ENCODE data around the gene AGR2. TPM values are rescaled to one million over a fixed set of nuclear protein-coding genes. Genes with fewer than 3 reads are reported as not detected.

The AGR2 gene
- total and polyA plus RNA-seq, 2 of the 4 experiments (the other 2 are of a cell fraction), result not detected

DNA sequence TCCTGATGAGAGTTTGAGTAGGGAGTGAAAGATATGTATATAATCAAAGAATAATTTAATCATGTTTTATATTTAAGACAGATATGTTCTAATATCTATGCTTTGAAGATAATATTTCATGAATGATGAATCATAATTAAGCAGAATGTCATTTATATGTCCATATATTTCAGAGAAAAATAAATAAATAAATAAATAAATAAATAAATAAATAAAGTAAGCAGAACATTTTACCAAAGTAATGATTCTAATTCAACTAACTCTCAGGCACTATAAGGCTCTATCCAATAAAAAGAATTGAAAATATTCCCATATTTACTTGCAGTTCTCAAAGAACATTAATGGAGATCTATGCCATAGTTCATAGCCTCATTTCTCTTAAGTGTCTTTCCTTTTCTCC, 40.9 kb upstream of the AGR2 start:
- H3K14ac ChIP-seq (replicated peaks; ENCODE audit: low read depth, low read length), result no peak overlapping the region
- H2BK15ac ChIP-seq (ENCODE audit: low read depth, low read length), result no peak overlapping the region
- H3K4ac ChIP-seq (ENCODE audit: low read depth, low read length), result no peak overlapping the region
- no peaks in the 10 kb centered on the region for H4K20me1 ChIP-seq (ENCODE audit: insufficient read depth, low read length)
- no peaks in the 10 kb centered on the region for H3K9me1 ChIP-seq (ENCODE audit: insufficient read depth, low read length)
- H2BK5ac ChIP-seq (ENCODE audit: low read depth, low read length, poor library complexity, severe bottlenecking), result no peak overlapping the region
- no peak overlapping the region for H4K91ac ChIP-seq (ENCODE audit: insufficient read depth, low read depth, low read length)
- H3K27ac ChIP-seq (ENCODE audit: insufficient read depth, low read length), result no peak overlapping the region
- H2AK9ac ChIP-seq (replicated peaks; ENCODE audit: low read depth, low read length, poor library complexity), result no peak overlapping the region
- H3K56ac ChIP-seq (ENCODE audit: extremely low read depth, insufficient read depth, low read length), result no peak overlapping the region
- DNase-seq, result no peak
- H3K4me2 ChIP-seq (ENCODE audit: low read depth, low read length), result no peak overlapping the region
- H3K36me3 ChIP-seq (ENCODE audit: control insufficient read depth, insufficient read depth, low read length), result no peaks in the 10 kb centered on the region
- ChIA-PET CTCF (no interaction called here), POLR2A (ENCODE audit: unreplicated experiment) (no interaction called here)
- H4K8ac ChIP-seq (ENCODE audit: low read depth in 2 of 2, low read length in 2 of 2), result no peak overlapping the region
- no TSS peak for BruUV-seq (replicated peaks)
- H4K5ac ChIP-seq (ENCODE audit: low read depth, low read length), result no peak overlapping the region
- dilution Hi-C loops (cut with HindIII; ENCODE audit: low sequenced_read_pairs, unreplicated experiment), result no loop called here
- no peak overlapping the region for H3K18ac ChIP-seq (ENCODE audit: low read depth, low read length)
- no peaks in the 10 kb centered on the region; the same call in 1 of the 2 replicates for H3K27me3 ChIP-seq (ENCODE audit: control insufficient read depth, insufficient read depth, low read length)
- no peak overlapping the region for H3K9ac ChIP-seq (ENCODE audit: low read depth, low read length)
- H2BK120ac ChIP-seq (ENCODE audit: low read depth, low read length), result no peak overlapping the region
- peaks cover 6% of the 10 kb centered on the region for H3K4me1 ChIP-seq (ENCODE audit: control insufficient read depth, insufficient read depth, low read length)
- no peaks in the 10 kb centered on the region for H3K79me1 ChIP-seq (ENCODE audit: low read depth in 1 of 2, low read length in 2 of 2)
- no peaks in the 10 kb centered on the region for H3K9me3 ChIP-seq (ENCODE audit: control insufficient read depth, insufficient read depth, low read length)
- no peak overlapping the region for H2BK20ac ChIP-seq (ENCODE audit: low read depth, low read length)
- H3K23ac ChIP-seq (ENCODE audit: low read depth, low read length), result no peak overlapping the region
- in situ Hi-C loops (cut with MboI; ENCODE audit: low sequenced_read_pairs), result no loop called here
- intact Hi-C loops (cut with micrococcal nuclease), result no loop called here
- no peak overlapping the region for H2AFZ ChIP-seq (replicated peaks; ENCODE audit: low read length, poor library complexity)
- H2AK5ac ChIP-seq (ENCODE audit: low read depth, low read length), result no peak overlapping the region
- no peak overlapping the region for H3K4me3 ChIP-seq (ENCODE audit: insufficient read depth, low read depth, low read length)
- ATAC-seq (ENCODE audit: low read depth), result no peak
- TF ChIP-seq, protein P1, sequence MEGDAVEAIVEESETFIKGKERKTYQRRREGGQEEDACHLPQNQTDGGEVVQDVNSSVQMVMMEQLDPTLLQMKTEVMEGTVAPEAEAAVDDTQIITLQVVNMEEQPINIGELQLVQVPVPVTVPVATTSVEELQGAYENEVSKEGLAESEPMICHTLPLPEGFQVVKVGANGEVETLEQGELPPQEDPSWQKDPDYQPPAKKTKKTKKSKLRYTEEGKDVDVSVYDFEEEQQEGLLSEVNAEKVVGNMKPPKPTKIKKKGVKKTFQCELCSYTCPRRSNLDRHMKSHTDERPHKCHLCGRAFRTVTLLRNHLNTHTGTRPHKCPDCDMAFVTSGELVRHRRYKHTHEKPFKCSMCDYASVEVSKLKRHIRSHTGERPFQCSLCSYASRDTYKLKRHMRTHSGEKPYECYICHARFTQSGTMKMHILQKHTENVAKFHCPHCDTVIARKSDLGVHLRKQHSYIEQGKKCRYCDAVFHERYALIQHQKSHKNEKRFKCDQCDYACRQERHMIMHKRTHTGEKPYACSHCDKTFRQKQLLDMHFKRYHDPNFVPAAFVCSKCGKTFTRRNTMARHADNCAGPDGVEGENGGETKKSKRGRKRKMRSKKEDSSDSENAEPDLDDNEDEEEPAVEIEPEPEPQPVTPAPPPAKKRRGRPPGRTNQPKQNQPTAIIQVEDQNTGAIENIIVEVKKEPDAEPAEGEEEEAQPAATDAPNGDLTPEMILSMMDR (conservative IDR thresholded peaks at IDR 0.05; ENCODE audit: low read depth, low read length), result no peak
- TF ChIP-seq MXI1 (IDR thresholded peaks at IDR 0.05; ENCODE audit: borderline replicate concordance, low read depth, low read length) (no peak), NFE2L2 (IDR thresholded peaks at IDR 0.05; ENCODE audit: low read depth, low read length) (no peak), RCOR1 (IDR thresholded peaks at IDR 0.05; ENCODE audit: insufficient replicate concordance, low read length) (no peak), MAFK (IDR thresholded peaks at IDR 0.05; ENCODE audit: low read depth, low read length) (no peak), SMC3 (IDR thresholded peaks at IDR 0.05; ENCODE audit: low read depth, low read length) (no peak), CEBPB (IDR thresholded peaks at IDR 0.05; ENCODE audit: low read depth, low read length) (no peak), MAZ (IDR thresholded peaks at IDR 0.05; ENCODE audit: borderline replicate concordance, low read depth, low read length) (no peak), BHLHE40 (IDR thresholded peaks at IDR 0.05; ENCODE audit: low read depth, low read length) (no peak), RFX5 (IDR thresholded peaks at IDR 0.05; ENCODE audit: low read depth, low read length) (no peak), POLR2A (IDR thresholded peaks at IDR 0.05; ENCODE audit: low read depth, low read length) (no peak), CHD1 (IDR thresholded peaks at IDR 0.05; ENCODE audit: low read depth, low read length) (no peak), FOS (IDR thresholded peaks at IDR 0.05; ENCODE audit: low read depth, low read length) (no peak), RAD21 (IDR thresholded peaks at IDR 0.05; ENCODE audit: low read length) (no peak)
- TF ChIP-seq, protein P2, sequence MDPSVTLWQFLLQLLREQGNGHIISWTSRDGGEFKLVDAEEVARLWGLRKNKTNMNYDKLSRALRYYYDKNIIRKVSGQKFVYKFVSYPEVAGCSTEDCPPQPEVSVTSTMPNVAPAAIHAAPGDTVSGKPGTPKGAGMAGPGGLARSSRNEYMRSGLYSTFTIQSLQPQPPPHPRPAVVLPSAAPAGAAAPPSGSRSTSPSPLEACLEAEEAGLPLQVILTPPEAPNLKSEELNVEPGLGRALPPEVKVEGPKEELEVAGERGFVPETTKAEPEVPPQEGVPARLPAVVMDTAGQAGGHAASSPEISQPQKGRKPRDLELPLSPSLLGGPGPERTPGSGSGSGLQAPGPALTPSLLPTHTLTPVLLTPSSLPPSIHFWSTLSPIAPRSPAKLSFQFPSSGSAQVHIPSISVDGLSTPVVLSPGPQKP (IDR thresholded peaks at IDR 0.05; ENCODE audit: borderline replicate concordance, low read depth, low read length), result no peak
- TF ChIP-seq, protein P3, sequence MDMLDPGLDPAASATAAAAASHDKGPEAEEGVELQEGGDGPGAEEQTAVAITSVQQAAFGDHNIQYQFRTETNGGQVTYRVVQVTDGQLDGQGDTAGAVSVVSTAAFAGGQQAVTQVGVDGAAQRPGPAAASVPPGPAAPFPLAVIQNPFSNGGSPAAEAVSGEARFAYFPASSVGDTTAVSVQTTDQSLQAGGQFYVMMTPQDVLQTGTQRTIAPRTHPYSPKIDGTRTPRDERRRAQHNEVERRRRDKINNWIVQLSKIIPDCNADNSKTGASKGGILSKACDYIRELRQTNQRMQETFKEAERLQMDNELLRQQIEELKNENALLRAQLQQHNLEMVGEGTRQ (IDR thresholded peaks at IDR 0.05; ENCODE audit: low read depth, low read length), result no peak
